Measurements from ENCODE around the gene RB1. TPM values are rescaled to one million over a fixed set of nuclear protein-coding genes. Genes with fewer than 3 reads are reported as not detected.

The RB1 gene
- total and polyA plus RNA-seq, 2 donors from 2014 or later: 12.3 to 46.5 TPM

DNA sequence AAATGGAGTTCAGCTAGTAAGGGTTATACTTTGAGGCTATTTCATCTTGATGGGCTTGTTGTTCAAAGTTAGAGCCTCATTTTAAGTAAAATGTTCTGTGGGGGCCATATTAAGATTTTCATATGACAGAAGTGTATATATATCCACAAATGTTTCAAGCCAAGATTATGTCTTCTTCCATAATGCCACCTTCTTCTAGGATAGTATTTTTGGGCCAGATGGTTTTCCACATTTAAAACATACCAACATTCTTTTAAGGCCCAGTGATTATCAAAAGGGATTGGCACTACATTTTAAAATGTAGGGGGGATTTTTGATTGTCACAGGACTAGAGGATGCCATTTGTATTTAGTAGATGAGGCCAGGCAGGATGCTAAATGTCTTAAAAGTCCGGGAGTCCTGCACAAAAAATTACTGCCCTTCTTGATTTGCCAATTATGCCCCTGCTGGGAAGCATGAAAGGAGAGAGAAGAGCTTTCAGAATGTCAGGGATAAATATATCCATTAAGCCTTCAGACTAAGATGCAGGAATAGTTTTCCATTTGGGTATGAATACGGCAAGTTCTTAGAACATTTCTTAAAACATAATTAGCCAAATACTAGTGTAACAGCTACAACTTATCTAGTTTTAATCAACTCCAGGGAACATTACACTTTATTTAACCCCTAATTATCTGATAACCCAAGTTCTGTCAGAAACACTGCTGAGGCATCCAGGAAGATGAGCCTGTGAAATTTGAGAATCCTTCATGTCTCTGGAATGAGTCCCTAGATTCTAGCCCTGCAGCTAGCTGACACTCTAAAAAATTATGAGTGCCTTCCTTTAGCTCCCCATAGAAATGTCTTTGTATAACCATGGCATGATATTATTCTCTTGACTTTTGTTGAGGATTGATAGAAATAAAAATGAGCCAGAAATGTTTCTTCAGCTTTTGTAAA lies 36.6 kb upstream of the RB1 start:
- FAIRE-seq: no peak
- no peak overlapping the region for H3K27ac ChIP-seq (ENCODE audit: low read depth in 2 of 2, low read length in 2 of 2)
- TF ChIP-seq, protein P1, sequence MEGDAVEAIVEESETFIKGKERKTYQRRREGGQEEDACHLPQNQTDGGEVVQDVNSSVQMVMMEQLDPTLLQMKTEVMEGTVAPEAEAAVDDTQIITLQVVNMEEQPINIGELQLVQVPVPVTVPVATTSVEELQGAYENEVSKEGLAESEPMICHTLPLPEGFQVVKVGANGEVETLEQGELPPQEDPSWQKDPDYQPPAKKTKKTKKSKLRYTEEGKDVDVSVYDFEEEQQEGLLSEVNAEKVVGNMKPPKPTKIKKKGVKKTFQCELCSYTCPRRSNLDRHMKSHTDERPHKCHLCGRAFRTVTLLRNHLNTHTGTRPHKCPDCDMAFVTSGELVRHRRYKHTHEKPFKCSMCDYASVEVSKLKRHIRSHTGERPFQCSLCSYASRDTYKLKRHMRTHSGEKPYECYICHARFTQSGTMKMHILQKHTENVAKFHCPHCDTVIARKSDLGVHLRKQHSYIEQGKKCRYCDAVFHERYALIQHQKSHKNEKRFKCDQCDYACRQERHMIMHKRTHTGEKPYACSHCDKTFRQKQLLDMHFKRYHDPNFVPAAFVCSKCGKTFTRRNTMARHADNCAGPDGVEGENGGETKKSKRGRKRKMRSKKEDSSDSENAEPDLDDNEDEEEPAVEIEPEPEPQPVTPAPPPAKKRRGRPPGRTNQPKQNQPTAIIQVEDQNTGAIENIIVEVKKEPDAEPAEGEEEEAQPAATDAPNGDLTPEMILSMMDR (IDR thresholded peaks at IDR 0.05; ENCODE audit: borderline replicate concordance, extremely low read depth, insufficient read depth): no peak
- no peak for DNase-seq
- H3K9me3 ChIP-seq (ENCODE audit: control insufficient read depth in 2 of 3, insufficient read depth in 1 of 3, low read length in 3 of 3): no peaks in the 10 kb centered on the region
- H3K9ac ChIP-seq (ENCODE audit: low read length in 3 of 3): no peak overlapping the region
- peaks cover 16 to 36% (median 22%) of the 10 kb centered on the region in 3 donors for H3K36me3 ChIP-seq (ENCODE audit: control insufficient read depth in 2 of 3, insufficient read depth in 3 of 3, low read length in 3 of 3)
- no peak overlapping the region for H3K4me3 ChIP-seq (ENCODE audit: low read length in 3 of 3)
- H3K4me1 ChIP-seq (ENCODE audit: control insufficient read depth in 2 of 3, insufficient read depth in 2 of 3, low read depth in 1 of 3, low read length in 3 of 3): peaks cover 0 to 6% (median 0%) of the 10 kb centered on the region in 3 donors
- intact Hi-C loops (cut with DNase I): no loop called here
- no peaks in the 10 kb centered on the region for H3K27me3 ChIP-seq (ENCODE audit: control insufficient read depth, insufficient read depth, low read length)

DNA sequence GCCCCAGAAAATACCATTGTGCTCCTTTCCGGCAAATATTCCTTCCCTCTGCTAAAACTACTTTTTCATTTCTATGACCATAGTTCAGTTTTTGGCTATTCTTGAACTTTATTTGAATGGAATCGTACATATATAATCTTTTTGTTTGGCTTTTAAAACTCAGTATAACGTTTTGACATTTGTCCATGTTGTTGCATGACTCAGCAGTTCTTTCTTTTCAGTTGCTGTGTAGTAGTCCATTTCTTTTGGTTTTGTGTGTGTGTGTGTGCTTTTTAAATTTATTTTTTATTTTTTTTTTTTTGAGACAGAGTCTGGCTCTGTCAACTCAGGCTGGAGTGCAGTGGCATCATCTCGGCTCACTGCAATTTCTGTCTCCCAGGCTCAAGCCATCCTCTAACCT lies 35.5 kb upstream of the RB1 start:
- Histone ChIP-seq H3K36me3 (ENCODE audit: control insufficient read depth in 2 of 3, insufficient read depth in 3 of 3, low read length in 3 of 3) (peaks cover 12 to 26% (median 17%) of the 10 kb centered on the region in 3 donors), H3K27ac (ENCODE audit: low read depth in 2 of 2, low read length in 2 of 2) (no peak overlapping the region), H3K4me3 (ENCODE audit: low read length in 3 of 3) (no peak overlapping the region), H3K4me1 (ENCODE audit: control insufficient read depth in 2 of 3, insufficient read depth in 2 of 3, low read depth in 1 of 3, low read length in 3 of 3) (peaks cover 0 to 6% (median 0%) of the 10 kb centered on the region in 3 donors), H3K27me3 (ENCODE audit: control insufficient read depth, insufficient read depth, low read length) (no peaks in the 10 kb centered on the region), H3K9ac (ENCODE audit: low read length in 3 of 3) (no peak overlapping the region), H3K9me3 (ENCODE audit: control insufficient read depth in 2 of 3, insufficient read depth in 1 of 3, low read length in 3 of 3) (no peaks in the 10 kb centered on the region)
- DNase-seq (no peak), FAIRE-seq (no peak)
- TF ChIP-seq, protein P1 (IDR thresholded peaks at IDR 0.05; ENCODE audit: borderline replicate concordance, extremely low read depth, insufficient read depth): no peak
- intact Hi-C loops (cut with DNase I): no loop called here

DNA sequence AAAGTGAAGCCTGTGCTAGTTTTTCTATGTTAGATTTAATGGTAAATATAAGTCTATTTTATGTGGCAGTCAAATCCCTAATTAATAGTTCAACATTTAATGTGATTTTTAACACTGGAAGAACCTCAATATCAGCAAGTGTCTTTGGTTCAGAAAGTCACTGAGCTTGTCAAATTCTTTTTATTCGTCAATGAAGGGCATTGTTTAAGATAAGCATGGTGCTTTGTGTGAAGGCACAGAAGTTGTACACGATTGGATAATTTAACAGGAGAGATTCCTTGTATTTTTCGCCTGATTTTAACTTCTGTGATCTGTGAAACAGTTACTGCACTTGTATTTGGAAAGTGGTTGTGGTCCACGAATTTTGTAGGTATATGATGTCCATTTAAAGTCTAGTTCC lies 30.2 kb upstream of the RB1 start:
- Histone ChIP-seq H3K27me3 (ENCODE audit: control insufficient read depth, insufficient read depth, low read length) (no peaks in the 10 kb centered on the region), H3K9ac (ENCODE audit: low read length in 3 of 3) (no peak overlapping the region), H3K9me3 (ENCODE audit: control insufficient read depth in 2 of 3, insufficient read depth in 1 of 3, low read length in 3 of 3) (no peaks in the 10 kb centered on the region), H3K4me3 (ENCODE audit: low read length in 3 of 3) (no peak overlapping the region), H3K4me1 (ENCODE audit: control insufficient read depth in 2 of 3, insufficient read depth in 2 of 3, low read depth in 1 of 3, low read length in 3 of 3) (no peaks in the 10 kb centered on the region), H3K36me3 (ENCODE audit: control insufficient read depth in 2 of 3, insufficient read depth in 3 of 3, low read length in 3 of 3) (peaks cover 2 to 8% (median 8%) of the 10 kb centered on the region in 3 donors), H3K27ac (ENCODE audit: low read depth in 2 of 2, low read length in 2 of 2) (no peak overlapping the region)
- TF ChIP-seq, protein P1 (IDR thresholded peaks at IDR 0.05; ENCODE audit: borderline replicate concordance, extremely low read depth, insufficient read depth): no peak
- FAIRE-seq (no peak), DNase-seq (no peak)
- intact Hi-C loops (cut with DNase I): no loop called here

Measured in kidney (tissue), 14 donors.